ENCODE data around the gene GPC4. TPM values are rescaled to one million over a fixed set of nuclear protein-coding genes. Genes with fewer than 3 reads are reported as not detected.

Gene GPC4
- total RNA-seq, 4 donors from 2014 or later = 7.4 to 11.0 (median 9.0) TPM

- Histone ChIP-seq H3K4me3 (no peak overlapping the region), H3K36me3 (no peaks in the 10 kb centered on the region), H3K9me3 (no peaks in the 10 kb centered on the region), H3K4me1 (no peaks in the 10 kb centered on the region), H3K27ac (no peak overlapping the region), H3K27me3 (no peaks in the 10 kb centered on the region)
- no peak for DNase-seq
- TF ChIP-seq CTCF (IDR thresholded peaks at IDR 0.05) (no peak), POLR2A (IDR thresholded peaks at IDR 0.05) (no peak)
These were observed 62.1 kb downstream of the GPC4 start for GRCh38 chrX:133353233-133353632.

- TF ChIP-seq CTCF (IDR thresholded peaks at IDR 0.05) = no peak
- TF ChIP-seq POLR2A (IDR thresholded peaks at IDR 0.05) = no peak
- no peaks in the 10 kb centered on the region for H3K4me1 ChIP-seq
These were observed 64.5 kb downstream of the GPC4 start for GRCh38 chrX:133350751-133351150.

GRCh38 chrX:133346026-133346425 is 69.3 kb downstream of the GPC4 start:
- no peaks in the 10 kb centered on the region for H3K36me3 ChIP-seq
- DNase-seq = no peak
- H3K9me3 ChIP-seq = no peaks in the 10 kb centered on the region
- H3K27ac ChIP-seq = no peak overlapping the region
- TF ChIP-seq CTCF (IDR thresholded peaks at IDR 0.05) (no peak), POLR2A (IDR thresholded peaks at IDR 0.05) (no peak)
- H3K4me3 ChIP-seq = no peak overlapping the region
- no peaks in the 10 kb centered on the region for H3K27me3 ChIP-seq
- no peaks in the 10 kb centered on the region for H3K4me1 ChIP-seq

More at GRCh38 chrX:133350751-133351150, 64.5 kb downstream of the GPC4 start:
- Histone ChIP-seq H3K27ac (no peak overlapping the region), H3K9me3 (no peaks in the 10 kb centered on the region), H3K36me3 (no peaks in the 10 kb centered on the region), H3K27me3 (no peaks in the 10 kb centered on the region), H3K4me3 (no peak overlapping the region)
- DNase-seq = peak in 1 of 3 donors; percentile 59

GRCh38 chrX:133339566-133339965 is 75.7 kb downstream of the GPC4 start:
- H3K36me3 ChIP-seq = no peaks in the 10 kb centered on the region
- no peak overlapping the region for H3K4me3 ChIP-seq
- DNase-seq = no peak
- no peak for TF ChIP-seq POLR2A (IDR thresholded peaks at IDR 0.05)
- TF ChIP-seq CTCF (IDR thresholded peaks at IDR 0.05) = no peak
- no peak overlapping the region for H3K27ac ChIP-seq
- H3K9me3 ChIP-seq = no peaks in the 10 kb centered on the region
- no peaks in the 10 kb centered on the region for H3K4me1 ChIP-seq
- no peaks in the 10 kb centered on the region for H3K27me3 ChIP-seq

GRCh38 chrX:133337250-133337649 is 78.0 kb downstream of the GPC4 start:
- H3K27me3 ChIP-seq = no peaks in the 10 kb centered on the region
- no peaks in the 10 kb centered on the region for H3K4me1 ChIP-seq
- peak in 1 of 3 donors; percentile 58 for DNase-seq
- H3K36me3 ChIP-seq = no peaks in the 10 kb centered on the region
- no peaks in the 10 kb centered on the region for H3K9me3 ChIP-seq
- H3K27ac ChIP-seq = no peak overlapping the region
- TF ChIP-seq CTCF (IDR thresholded peaks at IDR 0.05) (no peak), POLR2A (IDR thresholded peaks at IDR 0.05) (no peak)
- no peak overlapping the region for H3K4me3 ChIP-seq

- H3K27me3 ChIP-seq = no peaks in the 10 kb centered on the region
- TF ChIP-seq POLR2A (IDR thresholded peaks at IDR 0.05) = no peak
- TF ChIP-seq CTCF (IDR thresholded peaks at IDR 0.05) = peak in 4 of 6 experiments; percentile 16 to 63 (median 58)
- H3K4me1 ChIP-seq = no peaks in the 10 kb centered on the region
- no peak overlapping the region for H3K4me3 ChIP-seq
- DNase-seq = peak in 1 of 3 donors; percentile 47
- no peak overlapping the region for H3K27ac ChIP-seq
- H3K36me3 ChIP-seq = no peaks in the 10 kb centered on the region
- no peaks in the 10 kb centered on the region for H3K9me3 ChIP-seq
These were observed 80.3 kb downstream of the GPC4 start for GRCh38 chrX:133335027-133335426.

All from Peyer's patch (tissue), 4 donors.